ENCODE measurements around the gene KIF26A.

The KIF26A gene

GRCh38 chr14:104113631-104114420, 24.6 kb upstream of the KIF26A start:
- DNase-seq, result no peak

- DNase-seq, result no peak
These were observed 23.8 kb upstream of the KIF26A start for GRCh38 chr14:104114421-104115130.

- DNase-seq, result no peak
These were observed 23.2 kb upstream of the KIF26A start for GRCh38 chr14:104115131-104115600.

- no peak for DNase-seq
These were observed 22.6 kb upstream of the KIF26A start for GRCh38 chr14:104115691-104116287.

- no peak for DNase-seq
These were observed 22.1 kb upstream of the KIF26A start for GRCh38 chr14:104116288-104116755.

GRCh38 chr14:104116756-104117340, 21.5 kb upstream of the KIF26A start:
- no peak for DNase-seq

GRCh38 chr14:104117341-104118005, 20.9 kb upstream of the KIF26A start:
- DNase-seq, result no peak

- DNase-seq, result no peak
These were observed 20.2 kb upstream of the KIF26A start for GRCh38 chr14:104118006-104118844.

- DNase-seq, result no peak
These were observed 19.3 kb upstream of the KIF26A start for GRCh38 chr14:104119119-104119487.

GRCh38 chr14:104119488-104120251, 18.7 kb upstream of the KIF26A start:
- no peak for DNase-seq

GRCh38 chr14:104120281-104120741, 18.1 kb upstream of the KIF26A start:
- DNase-seq, result no peak

GRCh38 chr14:104121142-104121541, 17.2 kb upstream of the KIF26A start:
- no peak for DNase-seq

GRCh38 chr14:104123879-104124278, 14.5 kb upstream of the KIF26A start:
- no peak for DNase-seq

- DNase-seq, result no peak
These were observed 13.4 kb upstream of the KIF26A start for GRCh38 chr14:104125011-104125410.

- no peak for DNase-seq
These were observed 11.6 kb upstream of the KIF26A start for GRCh38 chr14:104126753-104127152.

- no peak for DNase-seq
These were observed 9.4 kb upstream of the KIF26A start for GRCh38 chr14:104128981-104129380.

- no peak for DNase-seq
These were observed 8.8 kb upstream of the KIF26A start for GRCh38 chr14:104129556-104129955.

GRCh38 chr14:104130974-104131651, 7.3 kb upstream of the KIF26A start:
- no peak for DNase-seq

- DNase-seq, result no peak
These were observed 6.2 kb upstream of the KIF26A start for GRCh38 chr14:104131968-104132732.

GRCh38 chr14:104132981-104133380, 5.4 kb upstream of the KIF26A start:
- no peak for DNase-seq

Measured in stimulated activated CD4-positive, alpha-beta T cell treated with anti-CD3 and anti-CD28 coated beads, Interleukin-4, amount 100 ng/mL, for 24 hours (primary cell).